ENCODE results near the gene KTN1. TPM values are rescaled to one million over a fixed set of nuclear protein-coding genes. Genes with fewer than 3 reads are reported as not detected.

The KTN1 gene
- total RNA-seq, 6 donors from 2014 or later: 69.1 to 215 (median 116) TPM

- Histone ChIP-seq H3K36me3 (peaks cover 0 to 18% (median 0%) of the 10 kb centered on the region in 4 donors), H3K9me3 (no peaks in the 10 kb centered on the region), H3K27me3 (no peaks in the 10 kb centered on the region), H3K4me1 (peaks cover 7 to 24% (median 7%) of the 10 kb centered on the region in 4 donors), H3K27ac (no peak overlapping the region), H3K4me3 (no peak overlapping the region)
- no peak for ATAC-seq (ENCODE audit: low FRiP score in 2 of 2)
- 52 to 57% methylated on average over 4 of the region's 4 CpGs for WGBS, 2 donors
- no peak for DNase-seq
- TF ChIP-seq, protein P1, sequence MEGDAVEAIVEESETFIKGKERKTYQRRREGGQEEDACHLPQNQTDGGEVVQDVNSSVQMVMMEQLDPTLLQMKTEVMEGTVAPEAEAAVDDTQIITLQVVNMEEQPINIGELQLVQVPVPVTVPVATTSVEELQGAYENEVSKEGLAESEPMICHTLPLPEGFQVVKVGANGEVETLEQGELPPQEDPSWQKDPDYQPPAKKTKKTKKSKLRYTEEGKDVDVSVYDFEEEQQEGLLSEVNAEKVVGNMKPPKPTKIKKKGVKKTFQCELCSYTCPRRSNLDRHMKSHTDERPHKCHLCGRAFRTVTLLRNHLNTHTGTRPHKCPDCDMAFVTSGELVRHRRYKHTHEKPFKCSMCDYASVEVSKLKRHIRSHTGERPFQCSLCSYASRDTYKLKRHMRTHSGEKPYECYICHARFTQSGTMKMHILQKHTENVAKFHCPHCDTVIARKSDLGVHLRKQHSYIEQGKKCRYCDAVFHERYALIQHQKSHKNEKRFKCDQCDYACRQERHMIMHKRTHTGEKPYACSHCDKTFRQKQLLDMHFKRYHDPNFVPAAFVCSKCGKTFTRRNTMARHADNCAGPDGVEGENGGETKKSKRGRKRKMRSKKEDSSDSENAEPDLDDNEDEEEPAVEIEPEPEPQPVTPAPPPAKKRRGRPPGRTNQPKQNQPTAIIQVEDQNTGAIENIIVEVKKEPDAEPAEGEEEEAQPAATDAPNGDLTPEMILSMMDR (IDR thresholded peaks at IDR 0.05): no peak
- TF ChIP-seq POLR2A (IDR thresholded peaks at IDR 0.05): no peak
- TF ChIP-seq POLR2AphosphoS5 (IDR thresholded peaks at IDR 0.05): no peak
- TF ChIP-seq EP300 (IDR thresholded peaks at IDR 0.05): no peak
These were observed 29.7 kb downstream of the KTN1 start for GRCh38 chr14:55609681-55610080.

DNA sequence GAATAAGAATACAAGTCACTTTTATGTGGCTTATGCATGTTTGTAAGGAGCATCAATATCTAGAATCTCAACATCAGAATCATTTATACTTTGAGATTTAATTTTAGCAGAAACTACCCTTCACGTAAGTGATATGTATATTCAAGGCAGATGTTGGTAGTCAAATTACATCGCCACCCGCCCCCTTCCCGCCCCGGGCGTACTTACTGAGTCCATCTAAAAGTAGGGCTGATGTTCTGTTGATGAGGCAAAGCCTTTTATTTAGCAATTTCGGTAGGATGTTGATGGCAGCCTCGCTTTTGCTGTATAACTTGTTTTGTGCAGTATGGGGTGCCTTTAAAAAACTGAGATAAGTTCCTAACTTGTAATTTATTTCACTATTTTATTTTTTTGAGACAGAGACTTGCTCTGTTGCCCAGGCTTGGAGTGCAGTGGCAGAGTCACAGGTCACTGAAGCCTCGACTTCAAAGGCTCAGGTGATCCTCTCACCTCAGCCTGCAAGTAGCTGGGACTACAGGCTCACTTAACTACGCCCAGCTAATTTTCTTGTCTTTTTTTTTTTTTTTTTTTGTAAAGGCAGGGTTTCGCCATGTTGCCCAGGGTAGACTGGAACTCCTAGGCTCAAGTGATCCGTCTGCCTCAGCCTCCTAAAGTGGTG is 30.8 kb downstream of the KTN1 start:
- Histone ChIP-seq H3K4me1 (peaks cover 4 to 19% (median 6%) of the 10 kb centered on the region in 4 donors), H3K9me3 (no peaks in the 10 kb centered on the region), H3K36me3 (peaks cover 0 to 18% (median 0%) of the 10 kb centered on the region in 4 donors), H3K27me3 (no peaks in the 10 kb centered on the region), H3K27ac (no peak overlapping the region), H3K4me3 (no peak overlapping the region)
- TF ChIP-seq, protein P1 (IDR thresholded peaks at IDR 0.05): no peak
- TF ChIP-seq POLR2A (IDR thresholded peaks at IDR 0.05) (no peak), POLR2AphosphoS5 (IDR thresholded peaks at IDR 0.05) (no peak), EP300 (IDR thresholded peaks at IDR 0.05) (no peak)
- peak in 1 of 2 donors; percentile 17 for DNase-seq
- 87 to 92% methylated on average over 12 of the region's 12 CpGs for WGBS, 2 donors
- ATAC-seq (ENCODE audit: low FRiP score in 2 of 2): no peak

- H3K27ac ChIP-seq: no peak overlapping the region
- no peaks in the 10 kb centered on the region for H3K9me3 ChIP-seq
- no peaks in the 10 kb centered on the region for H3K27me3 ChIP-seq
- TF ChIP-seq, protein P1 (IDR thresholded peaks at IDR 0.05): no peak
- no peak for TF ChIP-seq EP300 (IDR thresholded peaks at IDR 0.05)
- no peak for TF ChIP-seq POLR2A (IDR thresholded peaks at IDR 0.05)
- no peak for TF ChIP-seq POLR2AphosphoS5 (IDR thresholded peaks at IDR 0.05)
- DNase-seq (no peak), ATAC-seq (ENCODE audit: low FRiP score in 2 of 2) (no peak)
- peaks cover 0 to 24% (median 4%) of the 10 kb centered on the region in 4 donors for H3K36me3 ChIP-seq
- H3K4me3 ChIP-seq: no peak overlapping the region
- peaks cover 0 to 16% (median 4%) of the 10 kb centered on the region in 4 donors for H3K4me1 ChIP-seq
These were observed 31.9 kb downstream of the KTN1 start for GRCh38 chr14:55611859-55612258.

DNA sequence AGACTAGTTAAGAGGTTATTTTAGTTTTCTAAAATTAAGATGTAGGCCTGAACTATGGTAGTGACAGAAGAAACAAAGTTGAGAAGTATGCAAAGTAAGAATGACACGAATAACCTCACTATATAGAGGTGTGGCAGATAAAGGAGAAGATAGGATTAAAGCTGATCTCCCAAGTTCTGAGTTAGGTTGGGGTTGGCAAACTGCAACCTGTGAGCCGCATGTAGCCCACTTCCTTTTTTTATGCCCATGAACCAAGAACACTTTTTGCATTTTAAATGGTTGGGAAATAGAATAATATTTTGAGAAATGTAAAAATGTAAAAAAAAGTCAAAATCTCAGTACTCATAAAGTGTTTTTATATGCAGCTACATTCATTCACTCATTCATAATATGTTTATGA is 34.3 kb downstream of the KTN1 start:
- no peaks in the 10 kb centered on the region for H3K27me3 ChIP-seq
- peaks cover 6 to 48% (median 16%) of the 10 kb centered on the region in 4 donors for H3K36me3 ChIP-seq
- no peak for TF ChIP-seq EP300 (IDR thresholded peaks at IDR 0.05)
- TF ChIP-seq, protein P1 (IDR thresholded peaks at IDR 0.05): no peak
- TF ChIP-seq POLR2A (IDR thresholded peaks at IDR 0.05): no peak
- TF ChIP-seq POLR2AphosphoS5 (IDR thresholded peaks at IDR 0.05): no peak
- H3K9me3 ChIP-seq: no peaks in the 10 kb centered on the region
- H3K4me3 ChIP-seq: no peak overlapping the region
- no peak overlapping the region for H3K27ac ChIP-seq
- ATAC-seq (ENCODE audit: low FRiP score in 2 of 2) (no peak), DNase-seq (no peak)
- WGBS, 2 donors: 79 to 84% methylated on average over 2 of the region's 2 CpGs
- H3K4me1 ChIP-seq: peaks cover 0 to 7% (median 2%) of the 10 kb centered on the region in 4 donors

GRCh38 chr14:55620277-55620676 is 40.3 kb downstream of the KTN1 start:
- TF ChIP-seq EP300 (IDR thresholded peaks at IDR 0.05) (no peak), POLR2AphosphoS5 (IDR thresholded peaks at IDR 0.05) (no peak), POLR2A (IDR thresholded peaks at IDR 0.05) (no peak)
- DNase-seq (no peak), ATAC-seq (ENCODE audit: low FRiP score in 2 of 2) (no peak)
- Histone ChIP-seq H3K27me3 (no peaks in the 10 kb centered on the region), H3K4me1 (no peaks in the 10 kb centered on the region), H3K36me3 (peaks cover 23 to 73% (median 40%) of the 10 kb centered on the region in 4 donors), H3K4me3 (no peak overlapping the region), H3K9me3 (peaks cover 0 to 3% (median 0%) of the 10 kb centered on the region in 4 donors), H3K27ac (no peak overlapping the region)
- WGBS, 2 donors: 100% methylated on average over 1 of the region's 1 CpG
